Measurements from ENCODE around the gene PCDHA4.

- TF ChIP-seq POLR2AphosphoS5 (IDR thresholded peaks at IDR 0.05; ENCODE audit: low read depth, low read length): no peak
- no peak for TF ChIP-seq TAF1 (IDR thresholded peaks at IDR 0.05; ENCODE audit: borderline replicate concordance, low read depth, low read length)
- TF ChIP-seq POLR2A (IDR thresholded peaks at IDR 0.05; ENCODE audit: low read depth, low read length): no peak
Observed at GRCh38 chr5:140785905-140786686, 20.8 kb upstream of the PCDHA4 start, which contains the start of gene PCDHA1.

Measured in GM12892 (cell line).